Measurements from ENCODE around the gene GFOD2. TPM values are rescaled to one million over a fixed set of nuclear protein-coding genes. Genes with fewer than 3 reads are reported as not detected.

GFOD2 gene
- total and polyA plus RNA-seq, 2 of the 13 experiments (the other 11 are each of a cell fraction or from before 2014, with no cell fraction given), result 11.1 to 17.2 TPM

GRCh38 chr16:67726106-67727034 is 7.3 kb upstream of the GFOD2 start (continued):
- TF ChIP-seq FUBP1 (CRISPR knock-in tag; IDR thresholded peaks at IDR 0.05; ENCODE audit: borderline replicate concordance) (no peak), KDM5B (CRISPR knock-in tag; IDR thresholded peaks at IDR 0.05; ENCODE audit: borderline replicate concordance) (peak; percentile 65; the same call in 1 of the 2 replicates), NFIC (IDR thresholded peaks at IDR 0.05; ENCODE audit: low read length) (no peak), PHF8 (CRISPR knock-in tag; IDR thresholded peaks at IDR 0.05) (no peak), SAP130 (CRISPR knock-in tag; IDR thresholded peaks at IDR 0.05; ENCODE audit: low read depth) (peak; percentile 94), ZNF256 (CRISPR knock-in tag; conservative IDR thresholded peaks at IDR 0.05) (no peak), KLF6 (CRISPR knock-in tag; IDR thresholded peaks at IDR 0.05) (no peak), GFI1 (CRISPR knock-in tag; IDR thresholded peaks at IDR 0.05; ENCODE audit: borderline replicate concordance) (no peak; the same call in 1 of the 2 replicates), HNRNPUL1 (IDR thresholded peaks at IDR 0.05; ENCODE audit: low read depth, low read length) (no peak), NFRKB (IDR thresholded peaks at IDR 0.05) (no peak), SMARCC2 (IDR thresholded peaks at IDR 0.05) (no peak), ZNF670 (CRISPR knock-in tag; IDR thresholded peaks at IDR 0.05; ENCODE audit: borderline replicate concordance) (no peak), ZNF460 (CRISPR knock-in tag; IDR thresholded peaks at IDR 0.05; ENCODE audit: borderline replicate concordance) (0 out of 2 replicates have a peak, but pooled peaks have one; percentile 27), ZBTB3 (CRISPR knock-in tag; IDR thresholded peaks at IDR 0.05; ENCODE audit: borderline replicate concordance, low read depth) (no peak), SNRNP70 (IDR thresholded peaks at IDR 0.05; ENCODE audit: low read depth, low read length) (no peak), FOXK1 (CRISPR knock-in tag; IDR thresholded peaks at IDR 0.05; ENCODE audit: borderline replicate concordance, low read depth) (no peak), SIN3B (IDR thresholded peaks at IDR 0.05; ENCODE audit: low read length) (no peak)
- TF ChIP-seq, protein P1, sequence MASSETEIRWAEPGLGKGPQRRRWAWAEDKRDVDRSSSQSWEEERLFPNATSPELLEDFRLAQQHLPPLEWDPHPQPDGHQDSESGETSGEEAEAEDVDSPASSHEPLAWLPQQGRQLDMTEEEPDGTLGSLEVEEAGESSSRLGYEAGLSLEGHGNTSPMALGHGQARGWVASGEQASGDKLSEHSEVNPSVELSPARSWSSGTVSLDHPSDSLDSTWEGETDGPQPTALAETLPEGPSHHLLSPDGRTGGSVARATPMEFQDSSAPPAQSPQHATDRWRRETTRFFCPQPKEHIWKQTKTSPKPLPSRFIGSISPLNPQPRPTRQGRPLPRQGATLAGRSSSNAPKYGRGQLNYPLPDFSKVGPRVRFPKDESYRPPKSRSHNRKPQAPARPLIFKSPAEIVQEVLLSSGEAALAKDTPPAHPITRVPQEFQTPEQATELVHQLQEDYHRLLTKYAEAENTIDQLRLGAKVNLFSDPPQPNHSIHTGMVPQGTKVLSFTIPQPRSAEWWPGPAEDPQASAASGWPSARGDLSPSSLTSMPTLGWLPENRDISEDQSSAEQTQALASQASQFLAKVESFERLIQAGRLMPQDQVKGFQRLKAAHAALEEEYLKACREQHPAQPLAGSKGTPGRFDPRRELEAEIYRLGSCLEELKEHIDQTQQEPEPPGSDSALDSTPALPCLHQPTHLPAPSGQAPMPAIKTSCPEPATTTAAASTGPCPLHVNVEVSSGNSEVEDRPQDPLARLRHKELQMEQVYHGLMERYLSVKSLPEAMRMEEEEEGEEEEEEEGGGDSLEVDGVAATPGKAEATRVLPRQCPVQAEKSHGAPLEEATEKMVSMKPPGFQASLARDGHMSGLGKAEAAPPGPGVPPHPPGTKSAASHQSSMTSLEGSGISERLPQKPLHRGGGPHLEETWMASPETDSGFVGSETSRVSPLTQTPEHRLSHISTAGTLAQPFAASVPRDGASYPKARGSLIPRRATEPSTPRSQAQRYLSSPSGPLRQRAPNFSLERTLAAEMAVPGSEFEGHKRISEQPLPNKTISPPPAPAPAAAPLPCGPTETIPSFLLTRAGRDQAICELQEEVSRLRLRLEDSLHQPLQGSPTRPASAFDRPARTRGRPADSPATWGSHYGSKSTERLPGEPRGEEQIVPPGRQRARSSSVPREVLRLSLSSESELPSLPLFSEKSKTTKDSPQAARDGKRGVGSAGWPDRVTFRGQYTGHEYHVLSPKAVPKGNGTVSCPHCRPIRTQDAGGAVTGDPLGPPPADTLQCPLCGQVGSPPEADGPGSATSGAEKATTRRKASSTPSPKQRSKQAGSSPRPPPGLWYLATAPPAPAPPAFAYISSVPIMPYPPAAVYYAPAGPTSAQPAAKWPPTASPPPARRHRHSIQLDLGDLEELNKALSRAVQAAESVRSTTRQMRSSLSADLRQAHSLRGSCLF (CRISPR knock-in tag; IDR thresholded peaks at IDR 0.05; ENCODE audit: borderline replicate concordance), result no peak
- TF ChIP-seq, protein P2, sequence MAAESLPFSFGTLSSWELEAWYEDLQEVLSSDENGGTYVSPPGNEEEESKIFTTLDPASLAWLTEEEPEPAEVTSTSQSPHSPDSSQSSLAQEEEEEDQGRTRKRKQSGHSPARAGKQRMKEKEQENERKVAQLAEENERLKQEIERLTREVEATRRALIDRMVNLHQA (CRISPR knock-in tag; IDR thresholded peaks at IDR 0.05), result no peak
- TF ChIP-seq, protein P3, sequence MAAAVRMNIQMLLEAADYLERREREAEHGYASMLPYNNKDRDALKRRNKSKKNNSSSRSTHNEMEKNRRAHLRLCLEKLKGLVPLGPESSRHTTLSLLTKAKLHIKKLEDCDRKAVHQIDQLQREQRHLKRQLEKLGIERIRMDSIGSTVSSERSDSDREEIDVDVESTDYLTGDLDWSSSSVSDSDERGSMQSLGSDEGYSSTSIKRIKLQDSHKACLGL (CRISPR knock-in tag; IDR thresholded peaks at IDR 0.05), result 0 out of 2 replicates have a peak, but pooled peaks have one; percentile 27
